Head of caudate nucleus (tissue), 42 donors: ENCODE results near the gene BCKDHA.
"Not testable (repeated sequence)": the region's sequence is repeated elsewhere in the genome, so short reads cannot be mapped to it uniquely, and the experiment has no call there.

Experiments
- DNase-seq, 42 donors: peaks; one replicate each; pipeline versions ENCODE4 v3.0.0 to v3.0.0-alpha.2; 2020 to 2021; ENCODE audit warnings: mixed read lengths in 7 of 42
- intact Hi-C: fragments of 100-400 bp; cut with DNase I; formaldehyde crosslinking; loops from one replicate; pipeline ENCODE4 v1.15.0; 2022

Gene BCKDHA

DNA sequence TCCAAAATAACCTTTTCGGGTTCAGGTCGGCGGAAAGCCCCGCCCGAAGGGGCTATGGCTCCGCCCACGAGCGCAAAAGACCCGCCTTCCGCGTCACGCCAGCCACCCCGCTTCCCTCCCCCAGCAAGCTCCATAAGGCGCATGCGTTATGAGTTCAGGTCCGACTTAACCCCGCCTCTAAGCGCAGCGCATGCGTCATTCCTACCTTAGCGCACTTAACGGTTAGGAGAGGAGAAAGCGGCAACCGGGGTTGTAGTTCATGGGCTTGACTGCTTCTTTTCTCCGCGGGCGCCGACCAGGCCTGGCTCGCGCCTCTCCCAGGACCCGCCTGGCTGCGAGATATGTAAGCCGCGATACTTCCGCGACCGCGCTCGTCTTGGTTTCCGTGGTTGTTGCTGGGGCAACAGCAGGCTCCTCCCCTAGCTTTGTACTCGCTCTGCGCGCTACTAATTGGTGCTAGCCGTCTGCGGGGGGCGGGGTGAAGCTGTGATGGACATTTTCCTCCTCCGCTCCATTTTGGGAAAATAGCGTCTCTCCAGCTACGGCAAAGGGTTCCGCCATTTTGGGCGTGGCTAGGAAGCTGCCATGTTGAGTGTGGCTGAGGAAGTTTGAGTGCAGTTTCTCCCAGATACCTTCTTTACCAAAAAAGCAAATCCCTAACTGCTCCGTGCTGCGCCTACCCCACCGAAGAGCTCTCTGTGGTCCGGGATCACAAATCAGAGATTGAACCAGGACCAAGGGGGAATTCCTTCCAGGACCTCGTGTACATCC is 33.7 kb upstream of the BCKDHA start, which contains the start of gene B9D2:
Gene B9D2 (minus strand): TSS at position 397 of the 771 bp plus-strand sequence. CDS start 630 bp downstream, outside the sequence.
- intact Hi-C loops: loop anchor here (5.0 kb wide), 1 partner anchor 33 kb away; the partner anchor contains the start of genes BCKDHA and EXOSC5
- DNase-seq: peak; percentile 95 to 99 (median 98)

DNA sequence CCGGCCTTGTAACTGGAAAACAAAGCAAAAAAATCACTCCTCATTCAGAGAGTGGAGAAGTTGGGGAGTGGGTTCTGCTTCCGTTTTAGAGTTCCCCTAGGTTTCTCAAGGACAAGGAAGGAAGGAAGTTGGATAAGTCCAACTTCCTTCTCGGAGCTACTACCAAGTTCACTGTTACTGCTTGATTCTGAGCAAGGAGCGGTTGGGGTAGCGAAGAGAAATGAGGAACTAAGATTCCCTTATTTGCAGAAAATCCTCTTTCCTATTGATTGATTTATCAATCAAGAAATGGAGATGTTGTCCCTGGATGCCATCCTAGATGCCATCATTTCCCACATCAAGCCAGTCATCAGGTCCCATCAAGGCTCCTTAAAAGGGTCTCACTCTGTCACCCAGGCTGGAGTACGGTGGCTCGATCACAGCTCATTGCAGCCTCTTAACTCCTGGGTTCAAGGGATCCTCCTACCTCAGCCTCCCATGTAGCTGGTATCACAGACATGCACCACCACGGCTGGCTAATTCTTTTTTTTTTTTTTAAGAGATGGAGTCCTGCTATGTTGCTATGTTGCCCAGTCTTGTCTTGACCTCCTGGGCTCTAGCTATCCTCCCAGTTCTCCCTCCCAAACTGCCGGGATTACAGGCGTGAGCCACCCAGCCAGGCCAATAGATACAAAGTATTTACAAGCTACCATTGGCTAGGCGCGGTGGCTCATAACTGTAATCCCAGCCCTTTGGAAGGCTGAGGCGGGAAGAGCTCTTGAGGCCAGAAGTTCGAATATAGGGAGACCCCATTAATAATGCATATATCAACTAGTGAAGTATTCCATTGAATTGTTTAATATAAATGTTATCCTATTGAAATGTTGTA is 32.9 kb upstream of the BCKDHA start:
- intact Hi-C loops: loop anchor here (5.0 kb wide), 1 partner anchor 33 kb away; the partner anchor contains the start of genes BCKDHA and EXOSC5
- DNase-seq: peak in 1 of 42 donors; percentile 46

DNA sequence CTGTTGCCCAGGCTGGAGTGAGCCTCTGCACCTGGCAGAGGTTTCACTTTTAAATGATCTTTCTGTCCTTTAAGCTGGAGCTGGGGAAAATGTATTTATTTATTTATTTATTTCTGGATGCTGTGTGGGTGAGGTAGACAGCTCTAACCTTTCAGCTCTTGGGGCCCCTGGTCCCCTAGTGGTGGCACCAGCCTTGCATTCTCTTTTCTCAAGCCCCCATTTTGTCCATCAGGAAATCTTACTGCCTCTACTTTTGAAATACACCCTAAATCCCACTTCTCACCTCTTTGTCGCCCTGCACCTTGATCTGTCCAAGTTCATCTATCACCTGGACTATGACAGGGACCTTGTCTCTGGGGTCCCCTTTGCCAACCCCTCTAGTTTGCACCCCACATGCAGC is 31.5 kb upstream of the BCKDHA start:
- intact Hi-C loops: no loop called here
- DNase-seq: no peak

DNA sequence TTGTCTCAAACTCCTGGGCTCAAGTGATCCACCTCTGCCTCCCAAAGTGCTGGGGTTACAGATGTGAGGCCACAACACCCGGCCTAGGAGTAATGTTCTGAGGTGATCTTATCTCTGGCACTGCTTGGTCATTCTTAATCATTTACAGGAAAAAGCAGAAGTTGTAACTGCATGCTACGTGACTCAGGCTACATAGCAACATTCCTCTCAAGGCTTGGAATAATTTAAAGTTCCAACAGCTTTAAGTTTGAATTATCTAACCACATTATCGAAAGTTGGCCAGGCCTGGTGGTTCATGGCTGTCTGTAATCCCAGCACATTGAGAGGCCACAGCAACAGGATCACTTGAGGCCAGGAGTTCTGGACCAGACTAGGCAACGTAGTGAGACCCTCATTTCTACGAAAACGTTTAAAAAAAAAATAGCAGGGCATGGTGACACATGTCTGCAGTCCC is 29.7 kb upstream of the BCKDHA start:
- intact Hi-C loops: no loop called here

DNA sequence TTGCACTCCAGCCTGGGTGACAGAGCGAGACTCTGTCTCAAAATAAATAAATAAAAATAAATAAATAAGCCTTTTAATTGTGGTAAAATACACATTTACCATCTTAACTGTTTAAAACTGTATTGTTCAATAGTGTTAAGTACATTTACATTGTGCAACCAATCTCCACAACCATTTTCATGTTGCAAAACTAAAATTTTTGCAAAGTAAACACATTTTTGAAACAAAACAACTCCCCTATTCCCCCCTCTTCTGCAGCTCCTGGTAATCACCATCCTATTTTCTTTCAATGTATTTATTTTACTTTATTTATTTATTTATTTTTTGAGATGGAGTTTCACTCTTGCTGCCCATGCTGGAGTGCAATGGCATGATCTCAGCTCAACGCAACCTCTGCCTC is 27.8 kb upstream of the BCKDHA start:
- DNase-seq: no peak
- intact Hi-C loops: no loop called here

More for the DNA sequence above, 29.7 kb upstream of the BCKDHA start:
- no peak for DNase-seq

DNA sequence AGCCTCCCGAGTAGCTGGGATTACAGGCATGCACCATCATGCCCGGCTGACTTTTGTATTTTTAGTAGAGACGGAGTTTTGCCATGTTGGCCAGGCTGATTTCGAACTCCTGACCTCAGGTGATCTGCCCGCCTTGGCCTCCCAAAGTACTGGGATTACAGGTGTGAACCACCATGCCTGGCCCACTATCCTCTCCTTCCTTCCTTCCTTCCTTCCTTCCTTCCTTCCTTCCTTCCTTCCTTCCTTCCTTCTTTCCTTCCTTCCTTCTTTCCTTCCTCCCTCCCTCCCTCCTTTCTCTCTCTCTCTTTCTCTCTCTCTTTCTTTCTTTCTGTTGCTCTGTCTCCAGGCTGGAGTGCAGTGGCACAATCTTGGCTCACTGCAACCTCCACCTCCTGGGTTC is 26.5 kb upstream of the BCKDHA start:
- intact Hi-C loops, DNase-seq: not testable (repeated sequence)

DNA sequence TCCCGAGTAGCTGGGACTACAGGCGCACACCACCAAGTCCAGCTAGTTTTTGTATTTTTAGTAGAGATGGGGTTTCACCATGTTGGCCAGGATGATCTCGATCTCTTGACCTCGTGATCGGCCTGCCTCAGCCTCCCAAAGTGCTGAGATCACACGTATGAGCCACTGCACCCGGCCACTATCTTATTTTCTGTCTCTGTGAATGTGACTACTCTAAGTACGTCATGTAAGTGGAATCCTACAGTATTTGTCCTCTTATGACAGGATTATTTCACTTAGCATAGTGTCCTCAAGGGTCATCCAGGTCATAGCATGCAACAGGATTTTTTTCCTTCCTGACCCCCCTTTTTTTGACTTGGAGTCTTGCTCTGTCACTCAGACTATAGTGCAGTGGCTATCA is 26.1 kb upstream of the BCKDHA start:
- no peak for DNase-seq
- intact Hi-C loops: no loop called here

DNA sequence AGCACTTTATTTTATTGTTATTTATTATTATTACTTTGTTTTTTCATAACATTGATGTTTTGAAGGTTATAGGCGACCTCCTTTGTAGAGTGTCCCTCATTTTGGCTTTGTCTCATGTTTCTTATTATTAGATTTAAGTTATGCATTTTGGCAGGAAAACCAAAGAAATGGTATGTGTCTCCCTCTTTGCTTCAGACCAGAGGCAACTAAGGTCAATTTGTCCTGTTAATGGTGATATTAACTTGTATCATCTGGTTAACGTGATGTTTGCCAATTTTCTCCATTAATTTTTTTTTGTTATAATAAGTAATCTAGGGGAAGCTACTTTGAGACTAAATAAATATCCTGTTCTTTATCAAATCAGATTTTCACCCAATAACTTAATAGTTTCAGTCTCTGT is 25.1 kb upstream of the BCKDHA start:
- intact Hi-C loops: no loop called here
- DNase-seq: no peak

DNA sequence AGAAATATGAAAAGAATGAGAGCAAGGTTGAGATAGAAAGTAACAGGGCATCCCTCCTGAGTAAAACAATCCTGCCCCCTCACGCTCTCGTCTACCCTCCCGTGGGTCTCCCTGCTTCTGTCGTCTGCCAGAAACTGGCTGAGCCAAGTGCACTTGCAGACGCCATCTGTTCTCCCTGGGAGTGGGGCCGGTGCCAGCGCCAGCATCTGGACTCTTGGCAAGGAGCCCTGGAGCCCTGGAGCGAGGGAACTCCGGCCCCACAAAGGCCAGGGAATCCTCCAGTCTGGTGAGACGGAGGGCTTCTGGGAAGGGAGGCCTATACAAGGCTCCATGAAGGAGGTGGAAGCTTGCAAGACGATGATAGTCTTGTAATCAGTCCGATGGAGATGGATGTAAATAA is 23.6 kb upstream of the BCKDHA start:
- DNase-seq: peak; percentile 57 to 92 (median 84)
- intact Hi-C loops: no loop called here

DNA sequence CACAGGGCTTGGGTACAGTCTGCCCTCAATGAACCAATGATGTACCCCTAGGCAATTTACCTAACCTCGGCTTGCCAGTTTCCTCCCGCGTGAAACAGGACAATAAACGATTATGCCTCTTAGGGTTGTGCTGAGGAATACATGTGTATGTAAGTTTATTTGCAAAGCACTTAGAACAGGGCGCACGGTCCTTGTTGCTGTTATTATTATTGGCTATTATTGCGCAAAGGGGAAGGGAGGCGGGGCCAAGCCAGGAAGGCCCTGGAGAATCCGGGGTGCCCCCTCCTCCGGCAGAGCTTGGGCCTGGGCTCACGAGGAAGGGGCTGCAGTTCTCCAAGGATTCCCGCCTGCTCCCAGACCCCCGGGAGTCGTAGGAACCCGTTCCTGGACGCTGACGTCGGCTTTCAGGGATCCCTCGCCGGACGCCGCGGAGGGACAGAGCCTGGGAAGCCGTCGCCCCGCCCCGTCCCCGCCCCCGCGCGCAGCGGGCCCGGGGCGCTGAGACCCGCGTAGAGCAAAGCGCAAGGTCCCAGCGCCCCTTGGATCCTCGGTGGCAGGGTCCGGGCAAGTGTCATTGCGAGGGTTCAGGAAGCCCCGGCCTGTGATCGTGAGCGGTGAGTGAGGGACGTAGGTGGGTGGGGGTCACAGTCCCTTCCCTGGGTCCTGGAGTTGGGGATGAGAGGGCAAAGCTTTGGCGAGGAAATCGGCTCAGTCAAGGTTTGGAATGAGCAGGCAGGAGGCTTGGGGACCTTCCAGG is 21.2 kb upstream of the BCKDHA start, which contains the start of gene TMEM91:
Gene TMEM91 (plus strand): TSS at position 293 of the 757 bp plus-strand sequence. CDS start 1,777 bp downstream, outside the sequence.
- intact Hi-C loops: no loop called here
- peak in 24 of 42 donors; percentile 19 to 60 (median 34) for DNase-seq

DNA sequence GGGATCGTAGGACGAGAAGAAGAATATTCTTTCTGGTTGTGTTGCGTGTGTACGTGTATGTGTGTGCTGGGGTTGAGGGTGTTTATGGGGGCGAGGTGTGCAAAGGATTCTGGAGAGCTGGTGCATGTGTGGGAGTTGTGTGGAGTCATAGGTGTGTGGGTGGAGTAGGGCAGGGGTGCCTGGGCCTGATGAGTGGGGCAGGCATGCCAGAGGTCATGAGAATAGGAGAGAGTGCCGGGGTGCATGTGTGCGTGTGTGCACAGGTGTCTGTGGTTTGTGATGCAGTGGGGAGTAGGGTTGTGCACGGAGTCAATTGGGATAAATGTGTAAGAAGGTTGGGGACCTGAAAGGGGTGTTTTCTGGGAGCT is 20.6 kb upstream of the BCKDHA start:
- peak in 31 of 42 donors; percentile 24 to 75 (median 43) for DNase-seq
- intact Hi-C loops: no loop called here

DNA sequence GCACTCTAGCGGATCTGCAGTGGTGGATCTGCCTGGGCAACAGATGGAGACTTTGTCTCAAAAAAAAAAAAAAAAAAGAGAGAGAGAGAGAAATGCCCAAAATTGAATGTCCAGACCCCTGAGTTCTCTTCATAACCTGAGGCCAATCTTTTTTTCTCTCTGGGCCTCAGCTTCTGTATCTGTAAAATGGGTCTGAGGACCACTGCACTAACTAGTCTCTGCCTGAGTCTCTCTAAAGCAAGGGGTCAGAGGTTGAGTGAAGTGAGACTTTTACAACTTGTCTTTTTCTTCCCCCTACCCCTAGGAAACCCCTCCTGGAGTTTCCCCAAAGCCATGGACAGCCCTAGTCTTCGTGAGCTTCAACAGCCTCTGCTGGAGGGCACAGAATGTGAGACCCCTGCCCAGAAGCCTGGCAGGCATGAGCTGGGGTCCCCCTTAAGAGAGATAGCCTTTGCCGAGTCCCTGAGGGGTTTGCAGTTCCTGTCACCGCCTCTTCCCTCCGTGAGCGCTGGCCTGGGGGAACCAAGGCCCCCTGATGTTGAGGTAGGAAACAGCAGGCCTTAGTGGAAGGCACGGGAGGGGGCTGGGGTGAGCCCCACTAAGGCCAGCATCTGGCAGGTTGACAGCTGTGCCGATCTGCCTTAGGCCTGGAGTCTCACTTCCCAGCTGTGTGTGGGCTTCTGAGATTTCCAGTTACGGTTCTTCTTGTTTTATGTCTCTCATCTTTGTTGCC is 19.5 kb upstream of the BCKDHA start:
- no peak for DNase-seq
- intact Hi-C loops: no loop called here

DNA sequence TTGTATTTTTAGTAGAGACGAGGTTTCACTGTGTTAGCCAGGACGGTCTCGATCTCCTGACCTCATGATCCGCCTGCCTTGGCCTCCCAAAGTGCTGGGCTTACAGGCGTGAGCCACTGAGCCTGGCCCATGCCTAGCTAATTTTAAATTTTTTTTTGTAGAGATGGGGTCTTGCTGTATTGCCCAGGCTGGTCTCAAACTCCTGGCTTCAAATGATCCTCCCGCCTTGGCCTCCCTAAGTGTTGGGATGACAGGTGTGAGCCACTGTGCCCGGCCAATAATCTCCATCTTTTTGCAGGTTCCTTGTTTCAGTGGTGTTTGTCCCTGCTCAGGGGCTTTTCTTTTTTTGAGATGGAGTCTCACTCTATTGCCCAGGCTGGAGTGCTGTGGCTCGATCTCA is 16.1 kb upstream of the BCKDHA start:
- intact Hi-C loops, DNase-seq: not testable (repeated sequence)

DNA sequence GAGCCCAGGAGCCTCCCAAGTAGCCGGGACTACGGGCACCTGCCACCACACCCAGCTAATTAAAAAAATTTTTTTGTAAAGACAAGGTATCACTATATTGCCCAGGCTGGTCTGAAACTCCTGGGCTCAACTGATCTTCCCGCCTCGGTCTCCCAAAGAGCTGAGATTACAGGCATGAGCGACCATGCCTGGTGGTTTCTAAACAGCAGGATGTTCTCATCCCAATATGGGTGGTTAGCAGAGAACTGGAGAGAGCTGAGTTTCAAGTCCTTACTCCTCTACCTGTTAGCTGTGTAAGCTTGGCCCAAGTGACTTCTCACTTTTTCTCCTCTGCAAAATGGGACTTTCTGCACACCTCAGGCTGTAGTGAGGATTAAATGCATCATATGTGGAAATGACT is 13.3 kb upstream of the BCKDHA start:
- no peak for DNase-seq
- intact Hi-C loops: no loop called here

DNA sequence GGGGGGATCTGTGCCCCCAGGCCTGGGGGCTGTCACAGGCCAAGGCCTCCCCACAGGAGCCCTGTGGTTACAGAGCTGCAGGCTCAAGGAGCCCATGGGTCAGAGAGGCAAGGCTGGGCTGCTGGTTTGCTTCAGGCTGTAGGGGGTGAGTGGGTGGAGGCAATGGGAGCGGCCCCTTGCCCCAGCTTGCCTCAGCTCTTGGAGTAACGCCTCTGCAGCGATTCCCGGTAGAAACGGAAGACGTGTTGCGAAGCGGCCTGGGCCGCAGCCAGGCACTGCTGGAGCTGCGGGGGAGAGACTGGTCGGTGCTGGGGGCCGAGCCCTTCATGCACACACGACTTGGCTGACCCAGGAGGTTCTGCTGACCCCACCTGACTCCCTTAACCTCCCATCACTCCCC is 11.2 kb upstream of the BCKDHA start:
- intact Hi-C loops: no loop called here
- DNase-seq: peak in 29 of 42 donors; percentile 10 to 78 (median 39)

DNA sequence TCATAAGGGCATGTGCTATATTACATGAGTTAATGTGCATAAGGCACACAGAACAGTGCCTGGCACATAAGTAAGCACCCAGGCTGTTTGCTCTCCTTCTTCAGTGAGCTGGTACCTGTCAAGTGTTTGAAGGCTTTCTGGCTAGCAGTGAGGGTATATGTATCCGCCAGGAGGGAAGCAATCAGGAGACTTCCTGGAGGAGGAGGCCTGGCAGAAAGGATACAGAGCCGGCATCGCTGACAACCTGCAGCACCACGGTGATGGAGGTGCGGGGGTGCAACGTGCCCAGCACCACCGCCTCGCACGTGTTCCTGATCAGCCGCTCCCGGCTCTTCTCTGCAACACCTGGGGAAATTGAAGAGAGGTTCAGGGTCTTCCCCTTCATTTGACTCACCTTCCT is 6.0 kb upstream of the BCKDHA start:
- DNase-seq: no peak
- intact Hi-C loops: no loop called here

DNA sequence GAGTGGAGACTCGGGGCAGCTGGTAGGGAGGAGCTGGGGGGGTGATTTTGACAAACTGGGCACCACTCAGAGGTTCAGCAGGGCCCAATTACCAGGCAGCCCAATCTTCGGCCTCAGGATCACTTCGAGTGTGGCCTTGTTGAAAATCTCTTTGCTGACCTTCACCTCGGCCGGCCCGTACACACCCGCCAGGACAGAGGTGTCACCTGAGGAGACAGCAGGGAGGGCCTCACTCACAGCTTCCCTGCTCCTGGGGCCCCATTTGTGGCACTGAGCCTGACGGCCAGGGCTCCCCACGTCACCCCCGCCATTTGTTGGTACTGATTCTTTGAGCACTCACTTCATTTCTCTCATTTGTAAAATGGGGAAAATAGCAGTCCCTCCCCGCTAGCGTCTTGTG is 4.8 kb upstream of the BCKDHA start:
- no peak for DNase-seq
- intact Hi-C loops: no loop called here

DNA sequence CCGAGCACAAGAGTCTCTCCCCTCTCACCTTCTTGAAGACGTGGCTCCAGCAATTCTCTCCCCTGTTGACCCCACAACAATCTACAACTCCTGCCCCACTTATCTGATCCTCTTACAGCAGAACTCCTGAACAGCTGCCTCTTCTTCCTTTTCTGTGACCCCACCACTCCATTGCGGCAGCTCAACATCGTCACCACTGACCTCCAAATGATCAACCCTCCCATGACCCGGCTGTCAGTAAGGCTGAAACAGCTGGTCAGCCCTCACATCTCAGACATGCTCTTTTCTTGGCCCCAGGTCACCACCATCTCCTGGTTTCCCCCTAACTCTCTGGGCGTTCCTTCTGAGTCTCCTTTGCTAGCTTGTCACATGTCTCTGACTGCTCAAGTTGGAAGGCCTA is 2.3 kb upstream of the BCKDHA start:
- no peak for DNase-seq
- intact Hi-C loops: loop anchor here (5.0 kb wide), 2 partner anchors 33 to 42 kb away; partner anchors contain the start of genes B9D2 and DMAC2
